CD14-positive monocyte (primary cell): ENCODE data around the gene SHB. TPM values are rescaled to one million over a fixed set of nuclear protein-coding genes. Genes with fewer than 3 reads are reported as not detected.
"Not testable (repeated sequence)": the region's sequence is repeated elsewhere in the genome, so short reads cannot be mapped to it uniquely, and the experiment has no call there.

Source experiments
- DNase-seq, 3 donors: peaks; one replicate each; pipeline ENCODE4 v3.0.0-alpha.2; 2011 to 2022
- H2AFZ ChIP-seq: 2 replicates; pipeline ENCODE4 v1.6.0; 2012; ENCODE audit warnings: mild to moderate bottlenecking, low read depth, low read length, inconsistent platforms; ENCODE audit not compliant: insufficient read depth, poor library complexity, severe bottlenecking
- H3K27ac ChIP-seq, 2 donors: 1 replicate in 1 of 2; 2 replicates in 1 of 2; pipeline ENCODE4 v1.5.1; 2012 to 2013; ENCODE audit warnings: low read length in 2 of 2, control low read depth in 1 of 2, inconsistent platforms in 1 of 2, low read depth in 1 of 2, mild to moderate bottlenecking in 1 of 2
- H3K27me3 ChIP-seq, 2 donors: one replicate each; pipeline versions ENCODE4 v1.6.0 to v1.6.1; 2011 to 2013; ENCODE audit warnings: low read length in 2 of 2; ENCODE audit not compliant: control insufficient read depth in 2 of 2, insufficient read depth in 2 of 2
- H3K36me3 ChIP-seq, 2 donors: replicated peaks in 1 of 2; 1 replicate in 1 of 2; 2 replicates in 1 of 2; pipeline versions ENCODE4 v1.5.1 to v1.6.1; 2012 to 2013; ENCODE audit warnings: low read length in 2 of 2, control low read depth in 1 of 2, inconsistent platforms in 1 of 2, mild to moderate bottlenecking in 1 of 2; ENCODE audit not compliant: insufficient read depth in 2 of 2, control insufficient read depth in 1 of 2
- H3K4me1 ChIP-seq, 2 donors: 1 replicate in 1 of 2; 2 replicates in 1 of 2; pipeline versions ENCODE4 v1.5.1 to v1.6.1; 2012 to 2013; ENCODE audit warnings: low read length in 2 of 2, control low read depth in 1 of 2, inconsistent platforms in 1 of 2, mild to moderate bottlenecking in 1 of 2, moderate library complexity in 1 of 2; ENCODE audit not compliant: insufficient read depth in 2 of 2, control insufficient read depth in 1 of 2
- H3K4me2 ChIP-seq: replicated peaks from 2 replicates; pipeline ENCODE3; 2012; ENCODE audit warnings: low read length, moderate library complexity, mild to moderate bottlenecking; ENCODE audit not compliant: poor library complexity, severe bottlenecking; ENCODE audit errors: extremely low read depth
- H3K4me3 ChIP-seq, 3 experiments: fragments of 200-600 bp in 1 of 3; sonication (generic) in 1 of 3; replicated peaks in 1 of 3; 1 replicate in 2 of 3; 2 replicates in 1 of 3; pipeline ENCODE4 v1.5.1; 2011 to 2013; ENCODE audit warnings: low read length in 3 of 3, mild to moderate bottlenecking in 3 of 3, control low read depth in 2 of 3, low read depth in 2 of 3, inconsistent platforms in 1 of 3, moderate library complexity in 1 of 3
- H3K79me2 ChIP-seq: 2 replicates; pipeline ENCODE4 v1.6.0; 2012; ENCODE audit warnings: mild to moderate bottlenecking, control low read depth, inconsistent platforms, low read length, moderate library complexity; ENCODE audit not compliant: insufficient read depth
- H3K9ac ChIP-seq: 2 replicates; pipeline ENCODE4 v1.6.0; 2017; ENCODE audit warnings: low read length, mild to moderate bottlenecking; ENCODE audit not compliant: insufficient read depth, poor library complexity, severe bottlenecking
- H3K9me3 ChIP-seq, 2 donors: replicated peaks in 1 of 2; 1 replicate in 1 of 2; 2 replicates in 1 of 2; pipeline versions ENCODE4 v1.5.1 to v1.6.1; 2012 to 2013; ENCODE audit warnings: low read length in 2 of 2, control low read depth in 1 of 2; ENCODE audit not compliant: control insufficient read depth in 1 of 2, insufficient read depth in 1 of 2
- H4K20me1 ChIP-seq: 2 replicates; pipeline ENCODE4 v1.6.0; 2012; ENCODE audit warnings: mild to moderate bottlenecking, low read length, control low read depth, moderate library complexity; ENCODE audit not compliant: insufficient read depth
- H3K27ac Mint-ChIP-seq, 7 donors: one replicate each; pipeline ENCODE4 v1.8.0; 2020; ENCODE audit warnings: mild to moderate bottlenecking in 7 of 7, mixed read lengths in 7 of 7, moderate library complexity in 6 of 7, inconsistent platforms in 2 of 7
- H3K27me3 Mint-ChIP-seq, 3 donors: one replicate each; pipeline ENCODE4 v1.8.0; 2021 to 2022; ENCODE audit warnings: low read depth in 3 of 3, mild to moderate bottlenecking in 3 of 3, mixed read lengths in 3 of 3, moderate library complexity in 3 of 3, inconsistent platforms in 1 of 3
- H3K36me3 Mint-ChIP-seq, 2 donors: one replicate each; pipeline ENCODE4 v1.8.0; 2020; ENCODE audit warnings: mixed read lengths in 2 of 2, inconsistent platforms in 1 of 2, mild to moderate bottlenecking in 1 of 2
- H3K4me1 Mint-ChIP-seq: one replicate; pipeline ENCODE4 v1.8.0; 2020; ENCODE audit warnings: mild to moderate bottlenecking, mixed read lengths
- H3K4me3 Mint-ChIP-seq, 2 donors: one replicate each; pipeline ENCODE4 v1.8.0; 2020; ENCODE audit warnings: mild to moderate bottlenecking in 2 of 2, mixed read lengths in 2 of 2, moderate library complexity in 1 of 2
- H3K9me3 Mint-ChIP-seq, 7 donors: one replicate each; pipeline ENCODE4 v1.8.0; 2020 to 2022; ENCODE audit warnings: mixed read lengths in 7 of 7, mild to moderate bottlenecking in 6 of 7, moderate library complexity in 6 of 7, inconsistent platforms in 2 of 7
- CTCF ChIP-seq: fragments of 200-600 bp; IDR thresholded peaks from one replicate; pipeline ENCODE4 v1.8.0; 2022; ENCODE audit warnings: antibody characterized with exemption, mild to moderate bottlenecking
- WGBS: methylation state at CpG from one replicate; pipeline ENCODE4 v1.1.5; 2013; ENCODE audit warnings: missing lambda C conversion rate; ENCODE audit not compliant: insufficient coverage; 5-methylcytosine and 5-hydroxymethylcytosine counted together
- intact Hi-C, 2 donors: fragments of 100-400 bp; cut with micrococcal nuclease; formaldehyde crosslinking; loops; one replicate each; pipeline versions ENCODE4 v1.15.0 to v1.15.1; 2023
- polyA plus RNA-seq, 3 donors: library from polyadenylated mRNA; depleted of rRNA in 1 of 3; unstranded in 2 of 3; stranded (reverse) in 1 of 3; fragments of 300-500 nt in 2 of 3; fragments of >200 nt in 1 of 3; fragmentation: Illumina TruSeq in 2 of 3; gene quantifications; 1 replicate in 2 of 3; 2 replicates in 1 of 3; pipeline ENCODE4 v1.2.3, GENCODE V29; 2012 to 2021

Gene SHB
- polyA plus RNA-seq, 3 donors, result 0.27 to 1.3 (median 0.31) TPM

- H3K4me2 ChIP-seq, result peak overlapping the region; percentile 62
- no peaks in the 10 kb centered on the region for H3K9me3 Mint-ChIP-seq
- no peak overlapping the region for H3K9ac ChIP-seq
- H3K27me3 Mint-ChIP-seq, result peaks cover 0 to 10% (median 2%) of the 10 kb centered on the region in 3 donors
- H3K4me3 ChIP-seq, result peak overlapping the region in 1 of 3 experiments; percentile 53
- peak overlapping the region in 1 of 2 donors; percentile 50 for H3K27ac ChIP-seq
- H3K36me3 Mint-ChIP-seq, result peaks cover 5 to 9% of the 10 kb centered on the region in 2 donors
- TF ChIP-seq CTCF, result no peak
- peak overlapping the region; percentile 66 for H2AFZ ChIP-seq
- H4K20me1 ChIP-seq, result no peaks in the 10 kb centered on the region
- 9% methylated on average over 9 of the region's 15 CpGs for WGBS
- H3K27ac Mint-ChIP-seq, result peak overlapping the region; percentile 15 to 86 (median 48)
- no peaks in the 10 kb centered on the region for H3K9me3 ChIP-seq
- intact Hi-C loops, result loop anchor here in 1 of 2 donors (5.0 kb wide), 1 partner anchor 40 kb away; no protein-coding TSS in a partner anchor
- H3K4me1 Mint-ChIP-seq, result peaks cover 37% of the 10 kb centered on the region
- no peaks in the 10 kb centered on the region for H3K36me3 ChIP-seq
- peak in 2 of 3 donors; percentile 47 to 66 for DNase-seq
- H3K4me1 ChIP-seq, result peaks cover 28 to 31% of the 10 kb centered on the region in 2 donors
- no peaks in the 10 kb centered on the region for H3K79me2 ChIP-seq
- no peaks in the 10 kb centered on the region for H3K27me3 ChIP-seq
- H3K4me3 Mint-ChIP-seq, result peak overlapping the region; percentile 50 to 87
Measured at GRCh38 chr9:38047301-38048251, 21.5 kb downstream of the SHB start.

GRCh38 chr9:38046661-38047300 lies 22.2 kb downstream of the SHB start:
- DNase-seq, result peak; percentile 50 to 82 (median 72)
- peak overlapping the region; percentile 25 to 57 for H3K4me3 Mint-ChIP-seq
- no peaks in the 10 kb centered on the region for H3K9me3 ChIP-seq
- H4K20me1 ChIP-seq, result no peaks in the 10 kb centered on the region
- intact Hi-C loops, result loop anchor here in 1 of 2 donors (5.0 kb wide), 1 partner anchor 39 kb away; no protein-coding TSS in a partner anchor
- H3K36me3 Mint-ChIP-seq, result peaks cover 1 to 6% of the 10 kb centered on the region in 2 donors
- peak overlapping the region; percentile 31 for H3K4me2 ChIP-seq
- no peaks in the 10 kb centered on the region for H3K9me3 Mint-ChIP-seq
- peaks cover 39% of the 10 kb centered on the region for H3K4me1 Mint-ChIP-seq
- no peak for TF ChIP-seq CTCF
- H3K79me2 ChIP-seq, result no peaks in the 10 kb centered on the region
- H3K27ac Mint-ChIP-seq, result peak overlapping the region; percentile 70 to 86 (median 75)
- peaks cover 28 to 31% of the 10 kb centered on the region in 2 donors for H3K4me1 ChIP-seq
- H3K27me3 Mint-ChIP-seq, result peaks cover 0 to 7% (median 2%) of the 10 kb centered on the region in 3 donors
- WGBS, result 0% methylated on average over 3 of the region's 8 CpGs
- no peaks in the 10 kb centered on the region for H3K27me3 ChIP-seq
- H3K4me3 ChIP-seq, result peak overlapping the region in 1 of 3 experiments; percentile 1
- H3K36me3 ChIP-seq, result no peaks in the 10 kb centered on the region
- peak overlapping the region; percentile 11 to 50 for H3K27ac ChIP-seq
- no peak overlapping the region for H3K9ac ChIP-seq
- no peak overlapping the region for H2AFZ ChIP-seq

- WGBS, result 71% methylated on average over 10 of the region's 10 CpGs
- not testable (repeated sequence) for H3K27me3 Mint-ChIP-seq, H3K9me3 ChIP-seq, H3K9ac ChIP-seq, H3K4me3 Mint-ChIP-seq, H3K9me3 Mint-ChIP-seq, H3K27me3 ChIP-seq, H3K36me3 Mint-ChIP-seq, DNase-seq, H2AFZ ChIP-seq, H3K79me2 ChIP-seq, H4K20me1 ChIP-seq, H3K36me3 ChIP-seq
- intact Hi-C loops, result loop anchor here in 1 of 2 donors (5.0 kb wide), 1 partner anchor 39 kb away; no protein-coding TSS in a partner anchor
- peak overlapping the region; percentile 31 for H3K4me2 ChIP-seq
- Mint-ChIP-seq H3K27ac (peak overlapping the region in 2 of 7 donors; percentile 36 to 70), H3K4me1 (peaks cover 35% of the 10 kb centered on the region)
- peak overlapping the region in 1 of 3 experiments; percentile 1 for H3K4me3 ChIP-seq
- H3K27ac ChIP-seq, result peak overlapping the region in 1 of 2 donors; percentile 50
- peaks cover 28 to 31% of the 10 kb centered on the region in 2 donors for H3K4me1 ChIP-seq
Measured at GRCh38 chr9:38045939-38046338, 23.1 kb downstream of the SHB start.
